ENCODE measurements around the gene GGA1. TPM values are rescaled to one million over a fixed set of nuclear protein-coding genes. Genes with fewer than 3 reads are reported as not detected.
"Not testable (repeated sequence)": the region's sequence is repeated elsewhere in the genome, so short reads cannot be mapped to it uniquely, and the experiment has no call there.

GGA1 gene
- total RNA-seq, 2 donors from 2014 or later, result 56.9 to 73.3 TPM

- DNase-seq (no peak), ATAC-seq (no peak)
- intact Hi-C loops (cut with DNase I, micrococcal nuclease), result no loop called here
These were observed 4.6 kb upstream of the GGA1 start for GRCh38 chr22:37604074-37604473.

- DNase-seq (no peak), ATAC-seq (no peak)
- intact Hi-C loops (cut with DNase I, micrococcal nuclease), result no loop called here
These were observed 3.8 kb upstream of the GGA1 start for GRCh38 chr22:37604875-37605274.

GRCh38 chr22:37607010-37607934, 1.4 kb upstream of the GGA1 start:
- intact Hi-C loops (cut with DNase I, micrococcal nuclease), result no loop called here

GRCh38 chr22:37607935-37608476, 628 bp upstream of the GGA1 start:
- DNase-seq (no peak), ATAC-seq (peak; percentile 5)
- intact Hi-C loops (cut with DNase I, micrococcal nuclease), result no loop called here

More at GRCh38 chr22:37607010-37607934, 1.4 kb upstream of the GGA1 start:
- DNase-seq, result peak; percentile 91 to 94
- ATAC-seq, result peak; percentile 56

- DNase-seq (no peak), ATAC-seq (no peak)
- intact Hi-C loops (cut with DNase I, micrococcal nuclease), result no loop called here
These were observed 862 bp downstream of the GGA1 start for GRCh38 chr22:37609240-37610152.

- ATAC-seq; DNase-seq; intact Hi-C loops (cut with DNase I, micrococcal nuclease): not testable (repeated sequence)
These were observed 1.5 kb downstream of the GGA1 start for GRCh38 chr22:37610153-37610475.

GRCh38 chr22:37610480-37611129, 2.0 kb downstream of the GGA1 start:
- peak; percentile 36 for ATAC-seq
- intact Hi-C loops (cut with DNase I, micrococcal nuclease), result no loop called here
- peak; percentile 69 to 78 for DNase-seq

GRCh38 chr22:37611207-37611606, 2.6 kb downstream of the GGA1 start:
- DNase-seq (no peak), ATAC-seq (no peak)
- intact Hi-C loops (cut with DNase I, micrococcal nuclease), result no loop called here

- no peak for ATAC-seq
- DNase-seq, result no peak
- intact Hi-C loops (cut with DNase I, micrococcal nuclease), result no loop called here
These were observed 7.8 kb downstream of the GGA1 start for GRCh38 chr22:37616201-37617083.

GRCh38 chr22:37617431-37617830, 8.8 kb downstream of the GGA1 start:
- intact Hi-C loops (cut with DNase I, micrococcal nuclease), result no loop called here

GRCh38 chr22:37618072-37618656, 9.5 kb downstream of the GGA1 start:
- ATAC-seq (no peak), DNase-seq (no peak)
- intact Hi-C loops (cut with DNase I, micrococcal nuclease), result no loop called here

More at GRCh38 chr22:37617431-37617830, 8.8 kb downstream of the GGA1 start:
- ATAC-seq, result no peak
- DNase-seq, result no peak

GRCh38 chr22:37618674-37619073, 10.0 kb downstream of the GGA1 start:
- intact Hi-C loops (cut with DNase I, micrococcal nuclease), result no loop called here
- ATAC-seq, result no peak
- DNase-seq, result no peak

- DNase-seq (no peak), ATAC-seq (no peak)
- intact Hi-C loops (cut with DNase I, micrococcal nuclease), result loop anchor here in 1 of 2 donors (5.0 kb wide), 1 partner anchor 62 kb away; no protein-coding TSS in a partner anchor
These were observed 11.4 kb downstream of the GGA1 start for GRCh38 chr22:37619991-37620390.

GRCh38 chr22:37621352-37621860, 12.8 kb downstream of the GGA1 start:
- intact Hi-C loops (cut with DNase I, micrococcal nuclease), result loop anchor here in 1 of 2 donors (5.0 kb wide), 1 partner anchor 61 kb away; no protein-coding TSS in a partner anchor
- ATAC-seq (no peak), DNase-seq (no peak)

- DNase-seq (peak; percentile 65 to 72), ATAC-seq (peak; percentile 59)
- intact Hi-C loops (cut with DNase I, micrococcal nuclease), result loop anchor here in 1 of 2 donors (5.0 kb wide), 1 partner anchor 59 kb away; no protein-coding TSS in a partner anchor
These were observed 14.7 kb downstream of the GGA1 start for GRCh38 chr22:37623075-37624016.

- DNase-seq (peak; percentile 77 to 88), ATAC-seq (peak; percentile 82)
- intact Hi-C loops (cut with DNase I, micrococcal nuclease), result loop anchor here in 1 of 2 donors (5.0 kb wide), 1 partner anchor 58 kb away; no protein-coding TSS in a partner anchor
These were observed 15.4 kb downstream of the GGA1 start for GRCh38 chr22:37624017-37624365.
